GM12878 (cell line): ENCODE results near the gene SLC25A17. TPM values are rescaled to one million over a fixed set of nuclear protein-coding genes. Genes with fewer than 3 reads are reported as not detected.

Source experiments
- MEF2B ChIP-seq: fragments of 450-650 bp; IDR thresholded peaks from 2 replicates; pipeline ENCODE4 v1.6.1; 2018; ENCODE audit warnings: mild to moderate bottlenecking, moderate library complexity; ENCODE audit not compliant: partially characterized antibody, poor library complexity, severe bottlenecking
- NR2C1 ChIP-seq: fragments of 450-650 bp; IDR thresholded peaks from 2 replicates; pipeline ENCODE4 v1.6.1; 2017; ENCODE audit warnings: antibody characterized with exemption, mild to moderate bottlenecking, moderate library complexity
- RCOR1 ChIP-seq: conservative IDR thresholded peaks from 2 replicates; pipeline ENCODE4 v1.6.1; 2012; ENCODE audit warnings: low read depth, low read length, improper control_type of control experiment
- SMAD1 ChIP-seq: fragments of 450-650 bp; IDR thresholded peaks from 2 replicates; pipeline ENCODE4 v1.6.1; 2018; ENCODE audit warnings: mild to moderate bottlenecking, low read depth; ENCODE audit not compliant: partially characterized antibody
- SMARCA5 ChIP-seq: fragments of 450-650 bp; IDR thresholded peaks from 2 replicates; pipeline ENCODE4 v1.6.1; 2017; ENCODE audit warnings: mild to moderate bottlenecking
- SRF ChIP-seq, 2 experiments: IDR thresholded peaks; 2 replicates each; pipeline ENCODE4 v1.6.1; 2011; ENCODE audit warnings: low read depth in 2 of 2, low read length in 2 of 2, mild to moderate bottlenecking in 1 of 2, moderate library complexity in 1 of 2
- SUPT20H ChIP-seq: IDR thresholded peaks from 2 replicates; pipeline ENCODE4 v1.6.1; 2011; ENCODE audit warnings: low read depth, mild to moderate bottlenecking, low read length, moderate library complexity, borderline replicate concordance; ENCODE audit not compliant: control insufficient read depth
- ZNF622 ChIP-seq: fragments of 450-650 bp; IDR thresholded peaks from 2 replicates; pipeline ENCODE4 v1.6.1; 2017; ENCODE audit warnings: mild to moderate bottlenecking, inconsistent platforms
- polyA plus RNA-seq, 11 experiments: library from polyadenylated mRNA; depleted of rRNA in 4 of 11; unstranded in 6 of 11; stranded (reverse) in 5 of 11; fragments of >200 nt; fragmentation: Nextera tagmentation in 4 of 11; fragmentation: Illumina TruSeq in 1 of 11; extraction: Ambion mirVana in 4 of 11; extraction: Trizol in 1 of 11; gene quantifications; 1 replicate in 1 of 11; 2 replicates in 10 of 11; pipeline versions ENCODE4 v1.2.1 to v1.2.3, GENCODE V29; 2011 to 2016; ENCODE audit warnings: inconsistent platforms in 2 of 11, missing spikeins in 2 of 11, low read depth in 1 of 11
- total RNA-seq, 4 experiments: library from RNA; depleted of rRNA in 3 of 4; stranded (reverse); fragments of >200 nt in 3 of 4; fragmentation: Illumina TruSeq in 1 of 4; extraction: Trizol in 1 of 4; gene quantifications; 2 replicates each; pipeline versions ENCODE4 v1.2.1 to v1.2.3, GENCODE V29; 2013 to 2021
- TF ChIP-seq, protein P1 (sequence below): IDR thresholded peaks from 2 replicates; pipeline ENCODE4 v1.6.1; 2012; ENCODE audit warnings: low read depth, low read length, improper control_type of control experiment
- TF ChIP-seq, protein P2 (sequence below): fragments of 450-650 bp; IDR thresholded peaks from 2 replicates; pipeline ENCODE4 v1.6.1; 2017; ENCODE audit warnings: low read depth, mild to moderate bottlenecking, moderate library complexity
- TF ChIP-seq, protein P3 (sequence below): IDR thresholded peaks from 2 replicates; pipeline ENCODE4 v1.6.1; 2012; ENCODE audit warnings: low read depth, low read length, improper control_type of control experiment

SLC25A17 gene
- total and polyA plus RNA-seq, 10 of the 15 experiments (the other 5 are each of a cell fraction or from before 2014, with no cell fraction given): 37.5 to 113 (median 62.3) TPM

DNA sequence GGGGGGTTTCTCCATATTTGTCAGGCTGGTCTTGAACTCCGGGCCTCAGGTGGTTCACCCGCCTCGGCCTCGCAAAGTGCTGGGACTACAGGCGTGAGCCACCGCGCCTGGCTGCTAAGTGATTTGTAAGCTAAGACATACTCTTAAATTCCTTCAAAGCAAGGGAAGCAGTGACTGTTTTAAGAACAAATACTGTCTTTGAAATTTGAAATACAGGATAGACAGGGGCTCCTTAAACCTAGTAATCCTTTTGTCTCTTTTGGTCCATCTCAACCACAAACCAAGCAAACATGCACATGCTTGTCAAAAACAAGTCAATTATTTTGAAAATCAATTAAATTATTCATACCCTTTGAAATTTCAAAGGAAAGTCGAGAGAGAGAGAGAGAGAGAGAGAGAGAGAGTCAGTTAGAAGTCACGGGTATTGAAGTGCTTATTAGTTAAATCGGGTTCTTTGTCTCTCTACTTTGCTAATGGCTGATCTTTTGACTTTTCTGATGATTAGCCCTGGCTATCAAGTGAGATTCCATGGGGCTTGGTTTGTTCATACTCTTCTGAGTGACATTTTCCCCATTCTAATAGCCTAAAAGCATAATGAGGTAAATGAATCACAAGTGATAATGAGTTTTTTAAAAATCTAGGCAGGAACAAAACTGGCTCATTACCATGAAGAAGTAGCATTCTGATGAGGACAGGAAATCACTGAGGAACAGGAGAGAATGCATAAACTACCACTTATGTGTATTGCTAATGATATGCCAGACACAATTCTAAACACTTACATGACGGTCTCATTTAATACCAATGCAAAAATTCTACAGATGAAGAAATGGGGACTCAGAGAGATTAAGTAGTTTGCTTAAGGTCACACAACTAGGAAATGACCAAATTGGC is 91.8 kb downstream of the SLC25A17 start (continued):
- TF ChIP-seq SMAD1 (no peak), ZNF622 (no peak), SMARCA5 (no peak), SRF (IDR thresholded peaks at IDR 0.05; ENCODE audit: low read depth in 2 of 2, low read length in 2 of 2) (no peak), RCOR1 (no peak), NR2C1 (no peak), SUPT20H (no peak), MEF2B (no peak)
- TF ChIP-seq, protein P1, sequence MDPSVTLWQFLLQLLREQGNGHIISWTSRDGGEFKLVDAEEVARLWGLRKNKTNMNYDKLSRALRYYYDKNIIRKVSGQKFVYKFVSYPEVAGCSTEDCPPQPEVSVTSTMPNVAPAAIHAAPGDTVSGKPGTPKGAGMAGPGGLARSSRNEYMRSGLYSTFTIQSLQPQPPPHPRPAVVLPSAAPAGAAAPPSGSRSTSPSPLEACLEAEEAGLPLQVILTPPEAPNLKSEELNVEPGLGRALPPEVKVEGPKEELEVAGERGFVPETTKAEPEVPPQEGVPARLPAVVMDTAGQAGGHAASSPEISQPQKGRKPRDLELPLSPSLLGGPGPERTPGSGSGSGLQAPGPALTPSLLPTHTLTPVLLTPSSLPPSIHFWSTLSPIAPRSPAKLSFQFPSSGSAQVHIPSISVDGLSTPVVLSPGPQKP: no peak
- TF ChIP-seq, protein P2, sequence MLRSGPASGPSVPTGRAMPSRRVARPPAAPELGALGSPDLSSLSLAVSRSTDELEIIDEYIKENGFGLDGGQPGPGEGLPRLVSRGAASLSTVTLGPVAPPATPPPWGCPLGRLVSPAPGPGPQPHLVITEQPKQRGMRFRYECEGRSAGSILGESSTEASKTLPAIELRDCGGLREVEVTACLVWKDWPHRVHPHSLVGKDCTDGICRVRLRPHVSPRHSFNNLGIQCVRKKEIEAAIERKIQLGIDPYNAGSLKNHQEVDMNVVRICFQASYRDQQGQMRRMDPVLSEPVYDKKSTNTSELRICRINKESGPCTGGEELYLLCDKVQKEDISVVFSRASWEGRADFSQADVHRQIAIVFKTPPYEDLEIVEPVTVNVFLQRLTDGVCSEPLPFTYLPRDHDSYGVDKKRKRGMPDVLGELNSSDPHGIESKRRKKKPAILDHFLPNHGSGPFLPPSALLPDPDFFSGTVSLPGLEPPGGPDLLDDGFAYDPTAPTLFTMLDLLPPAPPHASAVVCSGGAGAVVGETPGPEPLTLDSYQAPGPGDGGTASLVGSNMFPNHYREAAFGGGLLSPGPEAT: no peak
- TF ChIP-seq, protein P3, sequence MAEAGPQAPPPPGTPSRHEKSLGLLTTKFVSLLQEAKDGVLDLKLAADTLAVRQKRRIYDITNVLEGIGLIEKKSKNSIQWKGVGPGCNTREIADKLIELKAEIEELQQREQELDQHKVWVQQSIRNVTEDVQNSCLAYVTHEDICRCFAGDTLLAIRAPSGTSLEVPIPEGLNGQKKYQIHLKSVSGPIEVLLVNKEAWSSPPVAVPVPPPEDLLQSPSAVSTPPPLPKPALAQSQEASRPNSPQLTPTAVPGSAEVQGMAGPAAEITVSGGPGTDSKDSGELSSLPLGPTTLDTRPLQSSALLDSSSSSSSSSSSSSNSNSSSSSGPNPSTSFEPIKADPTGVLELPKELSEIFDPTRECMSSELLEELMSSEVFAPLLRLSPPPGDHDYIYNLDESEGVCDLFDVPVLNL: no peak
